Astrocyte (in vitro differentiated cells and primary cell): ENCODE results near the gene DARS1. TPM values are rescaled to one million over a fixed set of nuclear protein-coding genes. Genes with fewer than 3 reads are reported as not detected.
A peak's percentile ranks its signal among the peaks of the same experiment; 100 is the strongest.

Experiments
- DNase-seq: peaks from one replicate; pipeline ENCODE4 v3.0.0-alpha.2; 2010; ENCODE audit warnings: low read depth
- FAIRE-seq: peaks from 2 replicates; lab custom pipeline; 2011; peaks lifted over from hg19 to GRCh38; lab: Jason Lieb, UNC
- H2AFZ ChIP-seq: 2 replicates; pipeline ENCODE4 v1.6.0; 2012; ENCODE audit warnings: low read depth, low read length, inconsistent platforms
- H3K27ac ChIP-seq: 2 replicates; pipeline ENCODE4 v1.5.1; 2011; ENCODE audit warnings: low read depth, low read length, inconsistent platforms
- H3K27me3 ChIP-seq: 2 replicates; pipeline ENCODE4 v1.6.0; 2011; ENCODE audit warnings: low read length, inconsistent platforms; ENCODE audit not compliant: insufficient read depth
- H3K36me3 ChIP-seq: 2 replicates; pipeline ENCODE4 v1.5.1; 2011; ENCODE audit warnings: low read length, inconsistent platforms; ENCODE audit not compliant: insufficient read depth
- H3K4me1 ChIP-seq: 2 replicates; pipeline ENCODE4 v1.5.1; 2011; ENCODE audit warnings: low read length, inconsistent platforms; ENCODE audit not compliant: insufficient read depth
- H3K4me2 ChIP-seq: 2 replicates; pipeline ENCODE4 v1.6.0; 2012; ENCODE audit warnings: low read length, inconsistent platforms
- H3K4me3 ChIP-seq: 2 replicates; pipeline ENCODE4 v1.5.1; 2011; ENCODE audit warnings: low read depth, mild to moderate bottlenecking, low read length, inconsistent platforms; ENCODE audit not compliant: insufficient read depth
- H3K79me2 ChIP-seq: 2 replicates; pipeline ENCODE4 v1.6.0; 2012; ENCODE audit warnings: mild to moderate bottlenecking, low read length, inconsistent platforms; ENCODE audit not compliant: insufficient read depth
- H3K9ac ChIP-seq: 2 replicates; pipeline ENCODE4 v1.6.0; 2012; ENCODE audit warnings: mild to moderate bottlenecking, low read length, inconsistent platforms
- H3K9me3 ChIP-seq: 2 replicates; pipeline ENCODE4 v1.5.1; 2012; ENCODE audit warnings: low read depth, mild to moderate bottlenecking, low read length, inconsistent platforms; ENCODE audit not compliant: insufficient read depth
- H4K20me1 ChIP-seq: 2 replicates; pipeline ENCODE4 v1.6.0; 2012; ENCODE audit warnings: low read length, inconsistent platforms; ENCODE audit not compliant: insufficient read depth
- H3K27ac Mint-ChIP-seq: one replicate; pipeline ENCODE4 v1.8.0; 2021; ENCODE audit warnings: mild to moderate bottlenecking, mixed read lengths; ENCODE audit not compliant: unreplicated experiment
- H3K27me3 Mint-ChIP-seq: one replicate; pipeline ENCODE4 v1.8.0; 2021; ENCODE audit warnings: low read depth, mixed read lengths; ENCODE audit not compliant: unreplicated experiment
- H3K36me3 Mint-ChIP-seq: one replicate; pipeline ENCODE4 v1.8.0; 2021; ENCODE audit warnings: low read depth, mixed read lengths; ENCODE audit not compliant: unreplicated experiment
- H3K4me1 Mint-ChIP-seq: one replicate; pipeline ENCODE4 v1.8.0; 2021; ENCODE audit warnings: low read depth, mixed read lengths; ENCODE audit not compliant: unreplicated experiment
- H3K4me3 Mint-ChIP-seq: one replicate; pipeline ENCODE4 v1.8.0; 2021; ENCODE audit warnings: mild to moderate bottlenecking, moderate library complexity, mixed read lengths; ENCODE audit not compliant: unreplicated experiment
- H3K9me3 Mint-ChIP-seq: one replicate; pipeline ENCODE4 v1.8.0; 2021; ENCODE audit warnings: mild to moderate bottlenecking, mixed read lengths; ENCODE audit not compliant: unreplicated experiment
- CTCF ChIP-seq: IDR thresholded peaks from 2 replicates; pipeline ENCODE4 v1.5.1; 2011; ENCODE audit warnings: low read depth, mild to moderate bottlenecking, inconsistent platforms, low read length, moderate library complexity; ENCODE audit not compliant: insufficient read depth
- EZH2 ChIP-seq: IDR thresholded peaks from 2 replicates; pipeline ENCODE4 v1.6.1; 2012; ENCODE audit warnings: mild to moderate bottlenecking, low read length, inconsistent platforms; ENCODE audit not compliant: insufficient read depth
- total RNA-seq: library from RNA; stranded (reverse); gene quantifications from 2 replicates; pipeline ENCODE4 v1.2.1, GENCODE V29; 2021

Gene DARS1
- total RNA-seq, 1 donor from 2014 or later = 37.9 TPM

GRCh38 chr2:135875491-135876065 lies 109.8 kb downstream of the DARS1 start:
- Mint-ChIP-seq H3K9me3 (no peaks in the 10 kb centered on the region), H3K27me3 (no peaks in the 10 kb centered on the region), H3K36me3 (peaks cover 2% of the 10 kb centered on the region), H3K4me1 (peaks cover 1% of the 10 kb centered on the region), H3K4me3 (peak overlapping the region; percentile 93), H3K27ac (peak overlapping the region; percentile 86)
- H3K9ac ChIP-seq = peak overlapping the region; percentile 84
- H3K9me3 ChIP-seq = no peaks in the 10 kb centered on the region
- H3K27ac ChIP-seq = peak overlapping the region; percentile 54
- H3K36me3 ChIP-seq = peaks cover 2% of the 10 kb centered on the region
- peaks cover 19% of the 10 kb centered on the region for H3K79me2 ChIP-seq
- no peak for FAIRE-seq
- H3K27me3 ChIP-seq = no peaks in the 10 kb centered on the region
- peaks cover 5% of the 10 kb centered on the region for H3K4me1 ChIP-seq
- no peak for TF ChIP-seq CTCF
- TF ChIP-seq EZH2 = no peak
- H4K20me1 ChIP-seq = peaks cover 6% of the 10 kb centered on the region
- peak overlapping the region; percentile 90 for H2AFZ ChIP-seq
- H3K4me3 ChIP-seq = peak overlapping the region; percentile 75
- peak; percentile 46 for DNase-seq
- H3K4me2 ChIP-seq = peak overlapping the region; percentile 97

- TF ChIP-seq CTCF (no peak), EZH2 (no peak)
- no peaks in the 10 kb centered on the region for H3K9me3 ChIP-seq
- H3K36me3 ChIP-seq = peaks cover 9% of the 10 kb centered on the region
- H4K20me1 ChIP-seq = peaks cover 6% of the 10 kb centered on the region
- H3K27me3 ChIP-seq = no peaks in the 10 kb centered on the region
- H3K27me3 Mint-ChIP-seq = no peaks in the 10 kb centered on the region
- peaks cover 2% of the 10 kb centered on the region for H3K36me3 Mint-ChIP-seq
- DNase-seq (no peak), FAIRE-seq (no peak)
- no peak overlapping the region for H3K27ac ChIP-seq
- H3K79me2 ChIP-seq = peaks cover 19% of the 10 kb centered on the region
- peaks cover 1% of the 10 kb centered on the region for H3K4me1 Mint-ChIP-seq
- H3K9me3 Mint-ChIP-seq = no peaks in the 10 kb centered on the region
- H2AFZ ChIP-seq = no peak overlapping the region
- H3K9ac ChIP-seq = peak overlapping the region; percentile 84
- peaks cover 5% of the 10 kb centered on the region for H3K4me1 ChIP-seq
- H3K27ac Mint-ChIP-seq = no peak overlapping the region
- peak overlapping the region; percentile 74 for H3K4me3 Mint-ChIP-seq
- H3K4me2 ChIP-seq = peak overlapping the region; percentile 97
- H3K4me3 ChIP-seq = peak overlapping the region; percentile 75
Measured at GRCh38 chr2:135874777-135875365, 110.6 kb downstream of the DARS1 start.

- Histone ChIP-seq H4K20me1 (peaks cover 6% of the 10 kb centered on the region), H3K4me3 (no peak overlapping the region), H3K36me3 (peaks cover 29% of the 10 kb centered on the region), H3K4me2 (no peak overlapping the region), H3K27ac (no peak overlapping the region), H3K4me1 (peaks cover 3% of the 10 kb centered on the region), H3K79me2 (peaks cover 16% of the 10 kb centered on the region), H3K27me3 (no peaks in the 10 kb centered on the region), H2AFZ (no peak overlapping the region), H3K9me3 (no peaks in the 10 kb centered on the region), H3K9ac (no peak overlapping the region)
- H3K27me3 Mint-ChIP-seq = no peaks in the 10 kb centered on the region
- H3K4me3 Mint-ChIP-seq = no peak overlapping the region
- no peak for FAIRE-seq
- H3K36me3 Mint-ChIP-seq = no peaks in the 10 kb centered on the region
- H3K27ac Mint-ChIP-seq = no peak overlapping the region
- H3K9me3 Mint-ChIP-seq = no peaks in the 10 kb centered on the region
- H3K4me1 Mint-ChIP-seq = peaks cover 1% of the 10 kb centered on the region
- no peak for TF ChIP-seq EZH2
- TF ChIP-seq CTCF = no peak
- DNase-seq = no peak
Measured at GRCh38 chr2:135870571-135870970, 114.9 kb downstream of the DARS1 start.
